HG03175 (cell line): ENCODE measurements around the gene LINGO1.

Experiments used
- ATAC-seq: cut with Tn5 transposase; IDR thresholded peaks from one replicate; pipeline ENCODE4 v1.9.1; 2021; ENCODE audit warnings: mild to moderate bottlenecking, moderate library complexity; ENCODE audit not compliant: unreplicated experiment

The LINGO1 gene

GRCh38 chr15:77598644-77599043 lies 34.1 kb downstream of the LINGO1 start:
- no peak for ATAC-seq

- no peak for ATAC-seq
Observed at GRCh38 chr15:77597804-77598453, 34.8 kb downstream of the LINGO1 start.

- no peak for ATAC-seq
Observed at GRCh38 chr15:77596821-77597803, 35.6 kb downstream of the LINGO1 start.

GRCh38 chr15:77595231-77595630 lies 37.5 kb downstream of the LINGO1 start:
- ATAC-seq, result no peak

- ATAC-seq, result no peak
Observed at GRCh38 chr15:77592758-77593157, 40.0 kb downstream of the LINGO1 start.

- no peak for ATAC-seq
Observed at GRCh38 chr15:77591968-77592613, 40.6 kb downstream of the LINGO1 start.

GRCh38 chr15:77589839-77590238 lies 42.9 kb downstream of the LINGO1 start:
- ATAC-seq, result no peak

GRCh38 chr15:77588126-77588525 lies 44.6 kb downstream of the LINGO1 start:
- ATAC-seq, result no peak

- ATAC-seq, result no peak
Observed at GRCh38 chr15:77584691-77585090, 48.0 kb downstream of the LINGO1 start.

- ATAC-seq, result no peak
Observed at GRCh38 chr15:77584201-77584600, 48.5 kb downstream of the LINGO1 start.

- no peak for ATAC-seq
Observed at GRCh38 chr15:77582763-77583162, 49.9 kb downstream of the LINGO1 start.

- ATAC-seq, result no peak
Observed at GRCh38 chr15:77581896-77582569, 50.7 kb downstream of the LINGO1 start.

- no peak for ATAC-seq
Observed at GRCh38 chr15:77580996-77581682, 51.6 kb downstream of the LINGO1 start.

GRCh38 chr15:77579498-77580188 lies 53.1 kb downstream of the LINGO1 start:
- ATAC-seq, result no peak

GRCh38 chr15:77578641-77579372 lies 53.9 kb downstream of the LINGO1 start:
- no peak for ATAC-seq

GRCh38 chr15:77577366-77577950 lies 55.3 kb downstream of the LINGO1 start:
- no peak for ATAC-seq

GRCh38 chr15:77576538-77576937 lies 56.2 kb downstream of the LINGO1 start:
- ATAC-seq, result no peak

GRCh38 chr15:77575203-77575934 lies 57.3 kb downstream of the LINGO1 start:
- no peak for ATAC-seq
